Epithelial cell of proximal tubule (primary cell): ENCODE results near the gene VAMP4. TPM values are rescaled to one million over a fixed set of nuclear protein-coding genes. Genes with fewer than 3 reads are reported as not detected.
A peak's percentile ranks its signal among the peaks of the same experiment; 100 is the strongest.
"Not testable (repeated sequence)": the region's sequence is repeated elsewhere in the genome, so short reads cannot be mapped to it uniquely, and the experiment has no call there.

Experiments used
- DNase-seq: peaks from one replicate; pipeline ENCODE4 v3.0.0-alpha.2; 2011; ENCODE audit warnings: low read depth
- H3K4me3 ChIP-seq: 2 replicates; pipeline ENCODE4 v1.5.1; 2011; ENCODE audit warnings: low read depth, mild to moderate bottlenecking, low read length
- total RNA-seq: library from RNA; depleted of rRNA; stranded (reverse); fragments of >200 nt; gene quantifications from 2 replicates; pipeline ENCODE4 v1.2.3, GENCODE V29; 2015
- TF ChIP-seq, protein P1 (sequence below): conservative IDR thresholded peaks from 2 replicates; pipeline ENCODE4 v1.5.1; 2012; ENCODE audit warnings: low read depth, mild to moderate bottlenecking, low read length

VAMP4 gene
- total RNA-seq, 1 donor from 2014 or later, result 5.8 TPM

DNA sequence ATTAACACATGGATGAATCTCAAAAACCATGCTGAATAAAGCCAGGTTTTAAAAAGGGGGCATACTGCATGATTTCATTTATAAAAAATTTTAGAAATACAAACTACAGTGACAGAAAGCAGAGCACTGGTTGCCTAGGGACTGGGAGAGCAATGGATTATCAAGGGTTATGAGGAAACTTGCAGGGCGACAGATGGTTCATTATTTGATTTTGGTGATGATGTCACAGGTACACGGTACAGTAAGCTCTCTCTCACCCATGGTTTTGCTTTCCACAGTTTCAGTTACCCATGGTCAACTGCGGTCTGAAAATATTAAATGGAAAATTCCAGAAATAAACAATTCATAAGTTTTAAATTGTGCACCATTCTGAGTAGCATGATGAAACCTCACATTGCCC is 14.1 kb downstream of the VAMP4 start:
- H3K4me3 ChIP-seq, result no peak overlapping the region
- TF ChIP-seq, protein P1, sequence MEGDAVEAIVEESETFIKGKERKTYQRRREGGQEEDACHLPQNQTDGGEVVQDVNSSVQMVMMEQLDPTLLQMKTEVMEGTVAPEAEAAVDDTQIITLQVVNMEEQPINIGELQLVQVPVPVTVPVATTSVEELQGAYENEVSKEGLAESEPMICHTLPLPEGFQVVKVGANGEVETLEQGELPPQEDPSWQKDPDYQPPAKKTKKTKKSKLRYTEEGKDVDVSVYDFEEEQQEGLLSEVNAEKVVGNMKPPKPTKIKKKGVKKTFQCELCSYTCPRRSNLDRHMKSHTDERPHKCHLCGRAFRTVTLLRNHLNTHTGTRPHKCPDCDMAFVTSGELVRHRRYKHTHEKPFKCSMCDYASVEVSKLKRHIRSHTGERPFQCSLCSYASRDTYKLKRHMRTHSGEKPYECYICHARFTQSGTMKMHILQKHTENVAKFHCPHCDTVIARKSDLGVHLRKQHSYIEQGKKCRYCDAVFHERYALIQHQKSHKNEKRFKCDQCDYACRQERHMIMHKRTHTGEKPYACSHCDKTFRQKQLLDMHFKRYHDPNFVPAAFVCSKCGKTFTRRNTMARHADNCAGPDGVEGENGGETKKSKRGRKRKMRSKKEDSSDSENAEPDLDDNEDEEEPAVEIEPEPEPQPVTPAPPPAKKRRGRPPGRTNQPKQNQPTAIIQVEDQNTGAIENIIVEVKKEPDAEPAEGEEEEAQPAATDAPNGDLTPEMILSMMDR, result no peak
- DNase-seq, result no peak

DNA sequence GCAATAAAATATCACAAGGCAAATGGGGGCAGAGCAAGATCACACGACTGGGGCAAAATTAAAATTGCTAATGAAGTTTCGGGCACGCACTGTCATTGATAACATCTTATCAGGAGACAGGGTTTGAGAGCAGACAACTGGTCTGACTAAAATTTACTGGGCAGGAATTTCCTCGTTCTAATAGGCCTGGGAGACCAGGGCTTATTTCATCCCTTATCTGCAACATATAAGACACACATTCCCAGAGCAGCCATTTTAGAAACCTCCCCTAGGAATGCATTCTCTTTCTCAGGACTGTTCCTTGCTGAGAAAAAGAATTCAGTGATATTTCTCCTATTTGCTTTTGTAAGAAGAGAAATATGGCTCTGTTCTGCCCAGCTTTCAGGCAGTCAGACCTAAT is 18.7 kb downstream of the VAMP4 start:
- DNase-seq, H3K4me3 ChIP-seq: not testable (repeated sequence)

DNA sequence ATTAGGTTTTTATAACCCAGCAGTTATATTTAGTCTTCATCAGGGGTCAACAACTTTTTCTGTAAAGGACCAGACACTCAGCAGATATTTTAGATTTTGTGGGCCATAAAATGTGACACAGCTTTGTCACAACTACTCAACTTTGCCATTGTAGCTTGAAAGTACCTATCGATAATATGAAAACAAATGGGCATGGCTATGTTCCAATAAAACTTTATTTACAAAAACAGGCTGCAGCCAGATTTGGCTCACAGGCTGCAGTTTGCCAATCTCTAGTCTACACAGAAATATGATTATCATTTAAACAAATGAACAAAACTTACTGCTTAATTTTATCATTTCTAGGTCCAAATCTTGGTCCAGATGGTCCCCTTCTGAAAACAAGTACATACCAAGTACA is 23.0 kb downstream of the VAMP4 start:
- no peak overlapping the region for H3K4me3 ChIP-seq
- no peak for DNase-seq
- TF ChIP-seq, protein P1, result no peak

DNA sequence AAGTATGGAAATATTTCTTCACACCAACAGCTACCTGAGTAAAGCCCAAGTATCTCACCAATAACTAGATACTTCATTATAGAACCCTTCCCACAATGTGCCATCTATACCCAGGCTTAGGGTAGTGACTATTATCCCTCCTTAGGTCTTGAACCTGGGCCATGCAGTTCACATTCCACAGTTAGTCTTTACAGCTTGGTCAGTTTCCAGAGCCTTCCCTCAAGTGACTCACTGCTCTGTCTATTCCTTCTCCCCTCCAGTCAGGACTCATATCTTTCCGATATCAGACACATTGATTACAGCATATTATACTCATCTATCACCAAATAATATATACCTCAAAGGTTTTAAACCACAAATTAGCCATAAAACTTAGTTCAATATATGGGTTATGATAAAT is 23.6 kb downstream of the VAMP4 start:
- DNase-seq, result no peak
- TF ChIP-seq, protein P1, result no peak
- no peak overlapping the region for H3K4me3 ChIP-seq

- TF ChIP-seq, protein P1, result no peak
- DNase-seq, result no peak
- H3K4me3 ChIP-seq, result no peak overlapping the region
Observed at GRCh38 chr1:171717062-171717718, 24.7 kb downstream of the VAMP4 start.

DNA sequence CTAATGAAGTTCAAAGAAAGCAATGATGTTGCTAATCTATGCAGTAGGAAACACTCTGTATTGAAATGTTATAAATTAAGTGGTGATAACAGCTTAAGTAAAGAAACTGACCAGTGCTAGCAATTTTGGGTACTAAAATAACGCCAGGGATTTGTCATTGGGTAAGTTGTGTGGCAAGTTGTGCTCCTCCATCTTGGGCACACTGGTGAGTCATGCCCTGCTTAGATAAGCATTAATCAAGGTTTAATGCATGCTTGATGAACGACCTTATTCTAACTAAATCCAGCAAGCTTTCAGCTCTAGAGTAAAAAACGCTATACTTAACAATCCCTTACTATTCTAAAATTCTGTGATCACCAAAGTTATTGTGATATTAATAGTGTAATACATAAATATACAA is 25.2 kb downstream of the VAMP4 start:
- TF ChIP-seq, protein P1, result no peak
- DNase-seq, result no peak
- H3K4me3 ChIP-seq, result no peak overlapping the region

- no peak overlapping the region for H3K4me3 ChIP-seq
- DNase-seq, result peak; percentile 75
- TF ChIP-seq, protein P1, result peak; percentile 53
Observed at GRCh38 chr1:171715813-171716251, 26.0 kb downstream of the VAMP4 start.
